ENCODE results near the gene DDI1.
A peak's percentile ranks its signal among the peaks of the same experiment; 100 is the strongest.

DDI1 gene

DNA sequence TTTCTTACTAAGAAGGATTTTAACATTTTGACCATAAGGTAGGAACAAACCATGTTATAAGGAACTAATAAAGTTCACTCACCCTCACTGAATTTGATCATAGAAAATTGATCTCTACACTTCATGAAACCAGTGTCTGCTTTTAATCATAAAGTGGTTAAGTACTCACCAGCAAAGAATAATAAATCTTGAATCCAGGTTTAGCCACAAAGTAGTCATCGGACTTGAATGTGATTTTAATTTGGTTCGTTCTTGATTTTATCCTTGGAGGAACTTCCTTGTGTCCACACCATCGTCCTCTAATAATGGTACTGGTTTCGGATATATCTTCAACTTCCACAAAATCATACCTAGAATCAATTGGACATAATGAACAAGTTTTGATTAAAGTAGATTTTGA, 40.5 kb upstream of the DDI1 start:
- DNase-seq (ENCODE audit: low read depth), result no peak
- no peak overlapping the region for H3K4me3 ChIP-seq (ENCODE audit: low read depth, low read length)
- TF ChIP-seq, protein P1, sequence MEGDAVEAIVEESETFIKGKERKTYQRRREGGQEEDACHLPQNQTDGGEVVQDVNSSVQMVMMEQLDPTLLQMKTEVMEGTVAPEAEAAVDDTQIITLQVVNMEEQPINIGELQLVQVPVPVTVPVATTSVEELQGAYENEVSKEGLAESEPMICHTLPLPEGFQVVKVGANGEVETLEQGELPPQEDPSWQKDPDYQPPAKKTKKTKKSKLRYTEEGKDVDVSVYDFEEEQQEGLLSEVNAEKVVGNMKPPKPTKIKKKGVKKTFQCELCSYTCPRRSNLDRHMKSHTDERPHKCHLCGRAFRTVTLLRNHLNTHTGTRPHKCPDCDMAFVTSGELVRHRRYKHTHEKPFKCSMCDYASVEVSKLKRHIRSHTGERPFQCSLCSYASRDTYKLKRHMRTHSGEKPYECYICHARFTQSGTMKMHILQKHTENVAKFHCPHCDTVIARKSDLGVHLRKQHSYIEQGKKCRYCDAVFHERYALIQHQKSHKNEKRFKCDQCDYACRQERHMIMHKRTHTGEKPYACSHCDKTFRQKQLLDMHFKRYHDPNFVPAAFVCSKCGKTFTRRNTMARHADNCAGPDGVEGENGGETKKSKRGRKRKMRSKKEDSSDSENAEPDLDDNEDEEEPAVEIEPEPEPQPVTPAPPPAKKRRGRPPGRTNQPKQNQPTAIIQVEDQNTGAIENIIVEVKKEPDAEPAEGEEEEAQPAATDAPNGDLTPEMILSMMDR (IDR thresholded peaks at IDR 0.05; ENCODE audit: low read depth, low read length, missing control alignments), result no peak

DNA sequence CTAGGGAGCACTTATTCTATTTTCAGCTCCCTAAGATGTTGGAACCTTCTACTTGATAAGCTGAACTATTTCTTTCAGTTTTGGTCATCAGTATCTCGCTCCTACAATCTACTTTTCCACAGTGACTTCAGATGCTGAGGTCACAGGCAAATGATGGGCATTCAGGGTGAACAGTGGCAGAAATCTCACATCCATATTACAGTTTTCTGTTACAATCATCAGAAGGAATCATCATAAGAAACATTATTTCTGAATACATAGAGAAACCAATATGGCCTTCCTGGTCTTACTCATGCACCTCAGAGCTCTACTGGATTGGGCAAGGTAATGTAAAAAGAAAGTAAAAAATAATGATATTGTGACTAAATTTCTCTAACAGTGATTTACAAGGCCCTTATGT, 39.4 kb upstream of the DDI1 start:
- TF ChIP-seq, protein P1 (IDR thresholded peaks at IDR 0.05; ENCODE audit: low read depth, low read length, missing control alignments), result no peak
- peak; percentile 12 for DNase-seq (ENCODE audit: low read depth)
- H3K4me3 ChIP-seq (ENCODE audit: low read depth, low read length), result no peak overlapping the region

DNA sequence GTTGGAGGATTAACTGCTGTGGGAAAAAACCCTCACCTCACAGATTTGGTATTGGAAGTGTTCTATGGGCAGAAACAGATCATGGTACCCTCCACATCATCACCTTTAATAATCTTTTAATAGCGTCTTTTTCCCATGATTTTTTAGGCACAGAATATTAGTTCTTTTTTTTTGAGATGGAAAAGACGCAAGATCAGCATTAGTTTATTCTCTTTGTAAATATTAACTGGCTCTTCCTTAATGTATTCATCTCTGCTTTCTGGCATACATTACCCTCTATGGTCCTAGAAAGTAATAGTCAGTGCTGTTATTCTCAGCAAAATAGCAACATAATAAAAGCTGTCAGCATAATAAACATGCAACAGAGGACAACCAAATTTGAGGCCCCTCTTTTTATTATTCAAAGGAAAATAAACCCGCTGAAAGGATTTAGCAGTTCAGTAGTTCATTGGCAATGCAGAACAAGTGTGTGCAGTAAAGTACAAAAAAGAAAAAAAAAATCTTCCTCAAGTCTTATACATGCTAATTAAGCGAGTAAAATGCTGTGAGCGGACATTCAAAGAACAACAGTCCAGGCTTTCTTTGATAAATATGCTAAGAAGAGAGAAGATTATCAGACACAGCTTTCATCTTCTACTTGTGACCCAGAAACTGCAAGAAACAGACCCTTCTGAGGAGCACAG, 37.5 kb upstream of the DDI1 start:
- no peak for DNase-seq (ENCODE audit: low read depth)
- TF ChIP-seq, protein P1 (IDR thresholded peaks at IDR 0.05; ENCODE audit: low read depth, low read length, missing control alignments), result no peak
- no peak overlapping the region for H3K4me3 ChIP-seq (ENCODE audit: low read depth, low read length)

DNA sequence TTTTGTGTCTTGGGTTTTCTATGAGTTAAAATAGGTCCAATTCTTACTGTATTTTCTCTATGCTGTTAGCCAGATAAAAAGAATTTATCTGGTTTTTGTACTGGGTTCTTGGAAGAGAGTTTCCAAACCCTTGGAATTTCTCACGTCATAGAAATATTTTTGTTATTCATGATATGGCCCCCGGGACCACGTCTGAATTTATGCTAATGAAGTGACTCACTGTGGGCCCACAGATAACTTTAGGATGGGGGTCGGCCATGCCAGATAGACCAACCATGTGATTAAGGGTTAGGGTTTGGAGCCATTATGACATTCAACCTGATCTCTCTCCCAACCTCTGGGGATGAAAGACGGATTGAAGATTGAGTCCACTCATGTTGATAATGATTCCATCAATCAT, 35.6 kb upstream of the DDI1 start:
- TF ChIP-seq, protein P1 (IDR thresholded peaks at IDR 0.05; ENCODE audit: low read depth, low read length, missing control alignments), result no peak
- no peak overlapping the region for H3K4me3 ChIP-seq (ENCODE audit: low read depth, low read length)
- no peak for DNase-seq (ENCODE audit: low read depth)

DNA sequence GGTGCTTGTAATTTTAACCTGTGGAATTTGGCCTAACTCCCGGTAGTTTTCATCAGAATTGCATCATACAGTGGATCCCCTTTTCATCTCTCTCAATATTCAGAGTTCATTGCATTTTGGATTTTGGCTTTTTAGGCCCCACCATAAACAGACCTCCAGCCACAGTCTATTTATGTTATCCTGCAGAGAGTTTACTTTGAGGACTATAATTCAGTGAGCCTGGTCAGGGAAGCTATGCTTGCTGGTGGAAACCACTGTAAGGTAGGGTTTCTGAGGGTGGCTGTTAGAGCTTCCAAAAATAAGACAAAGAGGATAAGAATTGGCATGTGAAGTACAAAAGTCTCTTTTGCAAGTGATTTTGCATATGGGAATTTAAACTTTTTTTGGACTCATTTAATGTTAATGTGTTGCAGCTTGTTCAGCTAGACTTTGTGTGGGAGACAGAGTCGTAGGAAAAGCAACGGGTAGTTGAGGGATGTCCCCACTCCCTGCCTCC, 34.8 kb upstream of the DDI1 start:
- no peak overlapping the region for H3K4me3 ChIP-seq (ENCODE audit: low read depth, low read length)
- no peak for DNase-seq (ENCODE audit: low read depth)
- TF ChIP-seq, protein P1 (IDR thresholded peaks at IDR 0.05; ENCODE audit: low read depth, low read length, missing control alignments), result no peak

DNA sequence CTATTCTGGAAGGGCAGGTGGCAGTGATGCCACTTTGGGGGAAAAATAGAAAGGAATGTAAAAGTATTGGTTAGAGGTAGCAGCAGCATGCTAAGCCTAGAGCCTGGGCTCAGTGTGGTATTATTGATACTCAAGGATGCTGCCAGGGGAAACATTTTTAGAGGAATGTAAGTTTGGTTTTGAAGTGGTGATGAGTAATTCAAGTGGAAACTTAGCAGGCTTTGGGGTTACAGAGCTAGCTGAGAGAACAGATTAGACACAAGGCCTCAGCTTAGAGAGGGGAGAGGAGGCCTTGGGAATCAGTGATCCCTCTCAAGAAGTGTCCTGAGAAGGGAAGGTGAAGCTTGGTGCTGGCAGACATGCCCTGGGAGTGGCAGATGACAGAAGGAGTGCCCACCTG, 32.9 kb upstream of the DDI1 start:
- H3K4me3 ChIP-seq (ENCODE audit: low read depth, low read length), result no peak overlapping the region
- no peak for DNase-seq (ENCODE audit: low read depth)
- TF ChIP-seq, protein P1 (IDR thresholded peaks at IDR 0.05; ENCODE audit: low read depth, low read length, missing control alignments), result no peak

All from GM12864 (cell line).